GM23248 (cell line): ENCODE measurements around the gene TRAF3.

Experiments used
- EZH2 ChIP-seq: fragments of 200-600 bp; sonication (generic); IDR thresholded peaks from 2 replicates; pipeline ENCODE4 v1.6.1; 2018; ENCODE audit warnings: antibody characterized with exemption, mild to moderate bottlenecking; ENCODE audit not compliant: insufficient read depth, poor library complexity, severe bottlenecking
- EZH2phosphoT487 ChIP-seq: fragments of 200-600 bp; sonication (generic); IDR thresholded peaks from 2 replicates; pipeline ENCODE4 v1.6.1; 2018; ENCODE audit warnings: antibody characterized with exemption, moderate library complexity, mild to moderate bottlenecking, low read depth; ENCODE audit not compliant: insufficient read depth

GRCh38 chr14:102772781-102773570 is 4.3 kb upstream of the TRAF3 start:
- TF ChIP-seq EZH2 (no peak), EZH2phosphoT487 (no peak)
